Fibroblast of lung (primary cell): Measurements from ENCODE around the gene CASR. TPM values are rescaled to one million over a fixed set of nuclear protein-coding genes. Genes with fewer than 3 reads are reported as not detected.

Experiments used
- DNase-seq, 2 donors: peaks; one replicate each; pipeline versions ENCODE4 v3.0.0 to v3.0.0-alpha.2; 2010; ENCODE audit warnings: low read depth in 2 of 2
- H2AFZ ChIP-seq: 2 replicates; pipeline ENCODE4 v1.5.1; 2012; ENCODE audit warnings: low read length, control low read depth, inconsistent platforms
- H3K27ac ChIP-seq: 2 replicates; pipeline ENCODE4 v1.5.1; 2011; ENCODE audit warnings: low read length, control low read depth; ENCODE audit not compliant: insufficient read depth
- H3K27me3 ChIP-seq: 2 replicates; pipeline ENCODE4 v1.5.1; 2011; ENCODE audit warnings: mild to moderate bottlenecking, low read length; ENCODE audit not compliant: control insufficient read depth, insufficient read depth
- H3K36me3 ChIP-seq: 2 replicates; pipeline ENCODE4 v1.5.1; 2011; ENCODE audit warnings: low read length; ENCODE audit not compliant: control insufficient read depth, insufficient read depth
- H3K4me1 ChIP-seq: 2 replicates; pipeline ENCODE4 v1.5.1; 2011; ENCODE audit warnings: low read length; ENCODE audit not compliant: control insufficient read depth, insufficient read depth; ENCODE audit errors: extremely low read depth
- H3K4me2 ChIP-seq: 2 replicates; pipeline ENCODE4 v1.5.1; 2011; ENCODE audit warnings: low read length, control low read depth; ENCODE audit not compliant: insufficient read depth; ENCODE audit errors: extremely low read depth
- H3K4me3 ChIP-seq, 4 experiments: fragments of 200-600 bp in 1 of 4; sonication (generic) in 1 of 4; replicated peaks in 1 of 4; 2 replicates each; pipeline ENCODE4 v1.5.1; 2011 to 2016; ENCODE audit warnings: low read length in 4 of 4, low read depth in 3 of 4, mild to moderate bottlenecking in 3 of 4, control low read depth in 2 of 4, inconsistent platforms in 1 of 4, mixed read lengths in 1 of 4; ENCODE audit not compliant: insufficient read depth in 1 of 4; ENCODE audit errors: control extremely low read depth in 1 of 4
- H3K79me2 ChIP-seq: 2 replicates; pipeline ENCODE4 v1.5.1; 2012; ENCODE audit warnings: mild to moderate bottlenecking, low read length, inconsistent platforms; ENCODE audit not compliant: control insufficient read depth, insufficient read depth
- H3K9ac ChIP-seq: 2 replicates; pipeline ENCODE4 v1.5.1; 2011; ENCODE audit warnings: mild to moderate bottlenecking, low read length, control low read depth; ENCODE audit not compliant: insufficient read depth
- H3K9me3 ChIP-seq: 2 replicates; pipeline ENCODE4 v1.5.1; 2012; ENCODE audit warnings: low read depth, low read length; ENCODE audit not compliant: control insufficient read depth, insufficient read depth
- H4K20me1 ChIP-seq: 2 replicates; pipeline ENCODE4 v1.5.1; 2011; ENCODE audit warnings: low read length; ENCODE audit not compliant: control insufficient read depth, insufficient read depth; ENCODE audit errors: extremely low read depth
- CTCF ChIP-seq, 2 donors: IDR thresholded peaks in 1 of 2; conservative IDR thresholded peaks in 1 of 2; 1 replicate in 1 of 2; 2 replicates in 1 of 2; pipeline ENCODE4 v1.5.1; 2011 to 2012; ENCODE audit warnings: low read length in 2 of 2, control low read depth in 1 of 2, inconsistent platforms in 1 of 2, low read depth in 1 of 2, mild to moderate bottlenecking in 1 of 2
- EZH2 ChIP-seq: IDR thresholded peaks from 2 replicates; pipeline ENCODE4 v1.5.1; 2012; ENCODE audit warnings: low read length, control low read depth, mild to moderate bottlenecking; ENCODE audit errors: missing control alignments
- polyA plus RNA-seq, 2 donors: library from polyadenylated mRNA; depleted of rRNA in 1 of 2; stranded (reverse) in 1 of 2; unstranded in 1 of 2; fragments of >200 nt; gene quantifications; 2 replicates each; pipeline ENCODE4 v1.2.1, GENCODE V29; 2011 to 2012; ENCODE audit warnings: missing spikeins in 1 of 2
- total RNA-seq: library from RNA; depleted of rRNA; stranded (reverse); fragments of >200 nt; gene quantifications from 2 replicates; pipeline ENCODE4 v1.2.1, GENCODE V29; 2014

Gene CASR
- total and polyA plus RNA-seq, 2 donors (not counting 1 experiment from before 2014, with no cell fraction given): under 0.01 TPM; not detected in 1

GRCh38 chr3:122239112-122239511 is 55.6 kb downstream of the CASR start:
- Histone ChIP-seq H3K4me1 (no peaks in the 10 kb centered on the region), H3K79me2 (no peaks in the 10 kb centered on the region), H3K4me2 (no peak overlapping the region), H3K9me3 (no peaks in the 10 kb centered on the region), H3K4me3 (no peak overlapping the region), H2AFZ (no peak overlapping the region), H3K36me3 (no peaks in the 10 kb centered on the region), H4K20me1 (no peaks in the 10 kb centered on the region), H3K27ac (no peak overlapping the region), H3K9ac (no peak overlapping the region), H3K27me3 (no peaks in the 10 kb centered on the region)
- no peak for TF ChIP-seq CTCF (conservative IDR thresholded peaks at IDR 0.05 in 1 of 2, IDR thresholded peaks at IDR 0.05 in 1 of 2; ENCODE audit: low read depth in 1 of 2, low read length in 2 of 2)
- TF ChIP-seq EZH2: no peak
- no peak for DNase-seq

- Histone ChIP-seq H3K27me3 (no peaks in the 10 kb centered on the region), H4K20me1 (no peaks in the 10 kb centered on the region), H3K4me1 (no peaks in the 10 kb centered on the region), H3K27ac (no peak overlapping the region), H3K9me3 (no peaks in the 10 kb centered on the region), H3K4me2 (peak overlapping the region; percentile 21), H3K9ac (no peak overlapping the region), H3K36me3 (no peaks in the 10 kb centered on the region), H3K4me3 (peak overlapping the region in 2 of 4 experiments; percentile 20 to 46), H2AFZ (no peak overlapping the region), H3K79me2 (no peaks in the 10 kb centered on the region)
- DNase-seq: peak in 1 of 2 donors; percentile 84
- TF ChIP-seq EZH2 (no peak), CTCF (conservative IDR thresholded peaks at IDR 0.05 in 1 of 2, IDR thresholded peaks at IDR 0.05 in 1 of 2; ENCODE audit: low read depth in 1 of 2, low read length in 2 of 2) (no peak)
Measured at GRCh38 chr3:122245513-122246174, 62.2 kb downstream of the CASR start.

GRCh38 chr3:122246199-122246598 is 62.7 kb downstream of the CASR start:
- no peak for TF ChIP-seq EZH2
- TF ChIP-seq CTCF (conservative IDR thresholded peaks at IDR 0.05 in 1 of 2, IDR thresholded peaks at IDR 0.05 in 1 of 2; ENCODE audit: low read depth in 1 of 2, low read length in 2 of 2): no peak
- Histone ChIP-seq H3K4me3 (peak overlapping the region in 2 of 4 experiments; percentile 20 to 46), H2AFZ (no peak overlapping the region), H3K9me3 (no peaks in the 10 kb centered on the region), H3K27me3 (no peaks in the 10 kb centered on the region), H3K4me2 (peak overlapping the region; percentile 21), H4K20me1 (no peaks in the 10 kb centered on the region), H3K27ac (no peak overlapping the region), H3K36me3 (no peaks in the 10 kb centered on the region), H3K4me1 (no peaks in the 10 kb centered on the region), H3K9ac (no peak overlapping the region), H3K79me2 (no peaks in the 10 kb centered on the region)
- peak in 1 of 2 donors; percentile 57 for DNase-seq
